ENCODE measurements around the gene TRIM41. TPM values are rescaled to one million over a fixed set of nuclear protein-coding genes. Genes with fewer than 3 reads are reported as not detected.

The TRIM41 gene
- total and polyA plus RNA-seq, 9 of the 15 experiments (the other 6 are each of a cell fraction or from before 2014, with no cell fraction given): 1.8 to 47.6 (median 20.9) TPM

GRCh38 chr5:181259283-181259682 lies 36.2 kb downstream of the TRIM41 start (continued):
- TF ChIP-seq PKNOX1 (IDR thresholded peaks at IDR 0.05): 0 out of 2 replicates have a peak, but pooled peaks have one; percentile 9
- peak; percentile 67 for TF ChIP-seq MEIS2 (IDR thresholded peaks at IDR 0.05; ENCODE audit: partially characterized antibody)
- TF ChIP-seq ZNF764 (CRISPR knock-in tag; IDR thresholded peaks at IDR 0.05; ENCODE audit: low read depth): no peak
- TF ChIP-seq ZNF589 (CRISPR knock-in tag; IDR thresholded peaks at IDR 0.05; ENCODE audit: low read depth): no peak
- no peak for TF ChIP-seq KDM4B (IDR thresholded peaks at IDR 0.05; ENCODE audit: borderline replicate concordance in 2 of 2, low read depth in 1 of 2)
- no peak for TF ChIP-seq U2AF1 (optimal IDR thresholded peaks at IDR 0.05; ENCODE audit: low read depth, low read length)
- TF ChIP-seq TEAD4 (IDR thresholded peaks at IDR 0.05; ENCODE audit: low read length): peak; percentile 59
- TF ChIP-seq TEAD4 (CRISPR knock-in tag; IDR thresholded peaks at IDR 0.05; ENCODE audit: borderline replicate concordance): no peak
- no peak for TF ChIP-seq EP300 (IDR thresholded peaks at IDR 0.05; ENCODE audit: low read length)
- 0 out of 4 replicates have a peak, but pooled peaks of 1 of the 2 experiments have one; percentile 9 for TF ChIP-seq KDM1A (IDR thresholded peaks at IDR 0.05)
- TF ChIP-seq STAT5A (IDR thresholded peaks at IDR 0.05; ENCODE audit: borderline replicate concordance, low read length): no peak
- no peak for TF ChIP-seq NCOA6 (IDR thresholded peaks at IDR 0.05)
- no peak for TF ChIP-seq PHF20 (IDR thresholded peaks at IDR 0.05; ENCODE audit: partially characterized antibody)
- TF ChIP-seq FOXK2 (conservative IDR thresholded peaks at IDR 0.05 in 1 of 2, IDR thresholded peaks at IDR 0.05 in 1 of 2; ENCODE audit: low read depth in 2 of 2): no peak

Data from K562 (cell line).